Neural progenitor cell (in vitro differentiated cells): ENCODE data around the gene ATP13A4. TPM values are rescaled to one million over a fixed set of nuclear protein-coding genes. Genes with fewer than 3 reads are reported as not detected.

Experiments used
- DNase-seq: peaks from one replicate; pipeline ENCODE4 v3.0.0-alpha.2; 2016; ENCODE audit warnings: low spot score
- H2AFZ ChIP-seq: fragments of 200-600 bp; sonication (generic); replicated peaks from 2 replicates; pipeline ENCODE4 v1.6.1; 2016; ENCODE audit warnings: antibody characterized with exemption
- H3F3A ChIP-seq: fragments of 200-600 bp; sonication (generic); 2 replicates; pipeline ENCODE4 v1.6.1; 2016; ENCODE audit warnings: antibody characterized with exemption, low read depth
- H3K27ac ChIP-seq: fragments of 200-600 bp; sonication (generic); 2 replicates; pipeline ENCODE4 v1.5.1; 2016; ENCODE audit warnings: mild to moderate bottlenecking
- H3K27me3 ChIP-seq: fragments of 200-600 bp; sonication (generic); 2 replicates; pipeline ENCODE4 v1.6.1; 2016; ENCODE audit warnings: mild to moderate bottlenecking, moderate library complexity
- H3K36me3 ChIP-seq: fragments of 200-600 bp; sonication (generic); 2 replicates; pipeline ENCODE4 v1.5.1; 2016
- H3K4me1 ChIP-seq: fragments of 200-600 bp; sonication (generic); 2 replicates; pipeline ENCODE4 v1.6.1; 2016; ENCODE audit warnings: mixed run types
- H3K4me2 ChIP-seq: fragments of 200-600 bp; sonication (generic); 2 replicates; pipeline ENCODE4 v1.6.1; 2016
- H3K4me3 ChIP-seq: fragments of 200-600 bp; sonication (generic); 2 replicates; pipeline ENCODE4 v1.5.1; 2016
- H3K79me2 ChIP-seq: fragments of 200-600 bp; sonication (generic); 2 replicates; pipeline ENCODE4 v1.6.1; 2016; ENCODE audit warnings: low read depth
- H3K9ac ChIP-seq: fragments of 200-600 bp; sonication (generic); 2 replicates; pipeline ENCODE4 v1.6.1; 2016
- H3K9me3 ChIP-seq: fragments of 200-600 bp; sonication (generic); 2 replicates; pipeline ENCODE4 v1.5.1; 2016; ENCODE audit warnings: low read depth
- H4K20me1 ChIP-seq: fragments of 200-600 bp; sonication (generic); 2 replicates; pipeline ENCODE4 v1.6.1; 2016; ENCODE audit warnings: low read depth
- H3K27ac Mint-ChIP-seq: 3 replicates; pipeline ENCODE4 v1.8.0; 2021; ENCODE audit warnings: mixed read lengths
- H3K27me3 Mint-ChIP-seq: 2 replicates; pipeline ENCODE4 v1.8.0; 2022; ENCODE audit warnings: low read depth, mild to moderate bottlenecking, inconsistent platforms, moderate library complexity, mixed read lengths; ENCODE audit not compliant: insufficient read depth
- H3K36me3 Mint-ChIP-seq: 3 replicates; pipeline ENCODE4 v1.8.0; 2021; ENCODE audit warnings: mixed read lengths
- H3K4me1 Mint-ChIP-seq: 3 replicates; pipeline ENCODE4 v1.8.0; 2021; ENCODE audit warnings: mixed read lengths
- H3K4me3 Mint-ChIP-seq: 3 replicates; pipeline ENCODE4 v1.8.0; 2021; ENCODE audit warnings: mild to moderate bottlenecking, moderate library complexity, mixed read lengths
- H3K9me3 Mint-ChIP-seq: 3 replicates; pipeline ENCODE4 v1.8.0; 2020; ENCODE audit warnings: mixed read lengths
- CTCF ChIP-seq: fragments of 200-600 bp; sonication (generic); IDR thresholded peaks from 2 replicates; pipeline ENCODE4 v1.5.1; 2017; ENCODE audit warnings: antibody characterized with exemption, mild to moderate bottlenecking
- EZH2 ChIP-seq: fragments of 200-600 bp; sonication (generic); IDR thresholded peaks from 2 replicates; pipeline ENCODE4 v1.6.1; 2017; ENCODE audit warnings: antibody characterized with exemption, mild to moderate bottlenecking, moderate library complexity
- EZH2phosphoT487 ChIP-seq: fragments of 200-600 bp; sonication (generic); IDR thresholded peaks from 2 replicates; pipeline ENCODE4 v1.6.1; 2017; ENCODE audit warnings: antibody characterized with exemption
- total RNA-seq: library from RNA; depleted of rRNA; stranded (reverse); fragments of >200 nt; gene quantifications from 2 replicates; pipeline ENCODE4 v1.2.3, GENCODE V29; 2015; ENCODE audit warnings: low replicate concordance

ATP13A4 gene
- total RNA-seq, 1 donor from 2014 or later, result 0.32 TPM

- no peaks in the 10 kb centered on the region for H3K36me3 Mint-ChIP-seq
- no peak overlapping the region for H3K27ac Mint-ChIP-seq
- H3K27ac ChIP-seq, result no peak overlapping the region
- H2AFZ ChIP-seq, result no peak overlapping the region
- H4K20me1 ChIP-seq, result no peaks in the 10 kb centered on the region
- no peaks in the 10 kb centered on the region for H3K4me1 Mint-ChIP-seq
- no peak overlapping the region for H3K9ac ChIP-seq
- no peaks in the 10 kb centered on the region for H3K36me3 ChIP-seq
- no peak for DNase-seq
- TF ChIP-seq EZH2 (no peak), EZH2phosphoT487 (no peak), CTCF (no peak)
- H3K4me1 ChIP-seq, result peaks cover 2% of the 10 kb centered on the region
- H3K79me2 ChIP-seq, result no peaks in the 10 kb centered on the region
- H3K9me3 ChIP-seq, result no peaks in the 10 kb centered on the region
- H3K27me3 ChIP-seq, result no peaks in the 10 kb centered on the region
- H3K4me3 Mint-ChIP-seq, result no peak overlapping the region
- no peaks in the 10 kb centered on the region for H3K9me3 Mint-ChIP-seq
- no peak overlapping the region for H3K4me3 ChIP-seq
- H3F3A ChIP-seq, result no peaks in the 10 kb centered on the region
- H3K4me2 ChIP-seq, result no peak overlapping the region
- H3K27me3 Mint-ChIP-seq, result peaks cover 2% of the 10 kb centered on the region
Measured at GRCh38 chr3:193560091-193560490, 5.4 kb upstream of the ATP13A4 start.

GRCh38 chr3:193559100-193559499 lies 4.4 kb upstream of the ATP13A4 start:
- no peak overlapping the region for H3K4me3 Mint-ChIP-seq
- H4K20me1 ChIP-seq, result no peaks in the 10 kb centered on the region
- no peaks in the 10 kb centered on the region for H3K36me3 ChIP-seq
- H3K27ac ChIP-seq, result no peak overlapping the region
- H3K36me3 Mint-ChIP-seq, result no peaks in the 10 kb centered on the region
- no peak overlapping the region for H3K4me3 ChIP-seq
- H2AFZ ChIP-seq, result no peak overlapping the region
- no peaks in the 10 kb centered on the region for H3K9me3 Mint-ChIP-seq
- no peaks in the 10 kb centered on the region for H3K9me3 ChIP-seq
- H3K27me3 Mint-ChIP-seq, result peaks cover 4% of the 10 kb centered on the region
- no peaks in the 10 kb centered on the region for H3F3A ChIP-seq
- H3K4me2 ChIP-seq, result no peak overlapping the region
- H3K4me1 ChIP-seq, result peaks cover 7% of the 10 kb centered on the region
- H3K9ac ChIP-seq, result no peak overlapping the region
- H3K79me2 ChIP-seq, result no peaks in the 10 kb centered on the region
- H3K4me1 Mint-ChIP-seq, result peaks cover 7% of the 10 kb centered on the region
- TF ChIP-seq EZH2 (no peak), EZH2phosphoT487 (no peak), CTCF (no peak)
- DNase-seq, result no peak
- no peak overlapping the region for H3K27ac Mint-ChIP-seq
- H3K27me3 ChIP-seq, result no peaks in the 10 kb centered on the region

GRCh38 chr3:193556841-193557240 lies 2.1 kb upstream of the ATP13A4 start:
- Histone ChIP-seq H3K4me1 (peaks cover 14% of the 10 kb centered on the region), H4K20me1 (no peaks in the 10 kb centered on the region), H3K27me3 (no peaks in the 10 kb centered on the region), H3K9me3 (no peaks in the 10 kb centered on the region), H3K4me3 (no peak overlapping the region), H3K4me2 (no peak overlapping the region), H3K9ac (no peak overlapping the region), H3F3A (no peaks in the 10 kb centered on the region), H3K79me2 (no peaks in the 10 kb centered on the region), H3K36me3 (no peaks in the 10 kb centered on the region), H3K27ac (no peak overlapping the region), H2AFZ (no peak overlapping the region)
- no peak for DNase-seq
- H3K9me3 Mint-ChIP-seq, result no peaks in the 10 kb centered on the region
- peaks cover 17% of the 10 kb centered on the region for H3K4me1 Mint-ChIP-seq
- TF ChIP-seq CTCF (no peak), EZH2 (no peak), EZH2phosphoT487 (no peak)
- no peak overlapping the region for H3K27ac Mint-ChIP-seq
- no peaks in the 10 kb centered on the region for H3K36me3 Mint-ChIP-seq
- peaks cover 2% of the 10 kb centered on the region for H3K27me3 Mint-ChIP-seq
- H3K4me3 Mint-ChIP-seq, result no peak overlapping the region
